Transverse colon (tissue), 4 donors: ENCODE results near the gene TUB. TPM values are rescaled to one million over a fixed set of nuclear protein-coding genes. Genes with fewer than 3 reads are reported as not detected.

Experiments
- DNase-seq: peaks from one replicate; pipeline ENCODE4 v3.0.0-alpha.2; 2019
- H3K27ac ChIP-seq, 4 donors: fragments of 200-600 bp; sonication (generic); 2 replicates each; pipeline ENCODE4 v1.5.1; 2016 to 2018; ENCODE audit warnings: inconsistent platforms in 4 of 4
- H3K27me3 ChIP-seq: fragments of 200-600 bp; sonication (generic); 2 replicates; pipeline ENCODE4 v1.5.1; 2017; ENCODE audit warnings: inconsistent platforms
- H3K36me3 ChIP-seq, 4 donors: fragments of 200-600 bp; sonication (generic); 2 replicates each; pipeline ENCODE4 v1.5.1; 2017 to 2019; ENCODE audit warnings: inconsistent platforms in 4 of 4
- H3K4me1 ChIP-seq, 4 donors: fragments of 200-600 bp; sonication (generic); 2 replicates each; pipeline ENCODE4 v1.5.1; 2017 to 2020; ENCODE audit warnings: inconsistent platforms in 4 of 4
- H3K4me3 ChIP-seq, 4 donors: fragments of 200-600 bp; sonication (generic); 1 replicate in 1 of 4; 2 replicates in 3 of 4; pipeline versions ENCODE4 v1.5.1 to v1.6.1; 2017 to 2019; ENCODE audit warnings: inconsistent platforms in 4 of 4
- H3K9me3 ChIP-seq, 2 donors: fragments of 200-600 bp; sonication (generic); 2 replicates each; pipeline ENCODE4 v1.5.1; 2017 to 2019; ENCODE audit warnings: inconsistent platforms in 2 of 2
- EP300 ChIP-seq: sonication (generic); formaldehyde crosslinking; IDR thresholded peaks from one replicate; pipeline ENCODE4 v1.6.1; 2017; ENCODE audit warnings: antibody characterized with exemption, low read depth
- POLR2A ChIP-seq: fragments of 450-650 bp; IDR thresholded peaks from one replicate; pipeline ENCODE4 v1.6.1; 2016; ENCODE audit warnings: antibody characterized with exemption, mild to moderate bottlenecking, moderate library complexity
- POLR2AphosphoS5 ChIP-seq, 3 donors: sonication (generic); formaldehyde crosslinking; IDR thresholded peaks; one replicate each; pipeline ENCODE4 v1.6.1; 2016; ENCODE audit warnings: antibody characterized with exemption in 3 of 3
- WGBS, 2 donors: methylation state at CpG; one replicate each; pipeline ENCODE4 v1.1.5; 2018; ENCODE audit warnings: low coverage in 1 of 2; 5-methylcytosine and 5-hydroxymethylcytosine counted together
- in situ Hi-C, 4 donors: fragments of 200-750 bp; cut with MboI; loops; one replicate each; pipeline versions ENCODE4 v1.15.0 to v1.15.1; 2017; ENCODE audit warnings: low sequenced_read_pairs in 3 of 4, low pct_ligation_motif_present in 1 of 4, low pct_unique_long_range_greater_than_20kb in 1 of 4
- intact Hi-C: fragments of 100-400 bp; cut with DNase I; formaldehyde crosslinking; loops from one replicate; pipeline ENCODE4 v1.15.1; 2023; ENCODE audit warnings: low total_unique reads
- total RNA-seq, 4 donors: library from RNA; depleted of rRNA; stranded (reverse); fragments of >200 nt; gene quantifications; one replicate each; pipeline ENCODE4 v1.1.0, GENCODE V29; 2016
- TF ChIP-seq, protein P1 (sequence below), 5 experiments: fragments of 200-600 bp in 3 of 5; fragments of 450-650 bp in 2 of 5; sonication (generic) in 3 of 5; IDR thresholded peaks; 1 replicate in 2 of 5; 2 replicates in 3 of 5; pipeline ENCODE4 v1.5.1; 2016 to 2017; ENCODE audit warnings: antibody characterized with exemption in 5 of 5, inconsistent platforms in 3 of 5, mild to moderate bottlenecking in 2 of 5, moderate library complexity in 1 of 5

The TUB gene
- total RNA-seq, 4 donors from 2014 or later, result 1.00 to 7.1 (median 2.6) TPM

GRCh38 chr11:8096575-8096974, 15.6 kb downstream of the TUB start:
- TF ChIP-seq EP300, result no peak
- in situ Hi-C loops (loop anchor here (10.0 to 25.0 kb wide), 3 partner anchors 62 to 209 kb away; no protein-coding TSS in a partner anchor), intact Hi-C loops (loop anchor here (5.0 kb wide), 2 partner anchors 64 to 94 kb away; no protein-coding TSS in a partner anchor)
- DNase-seq, result no peak
- Histone ChIP-seq H3K36me3 (no peaks in the 10 kb centered on the region), H3K9me3 (no peaks in the 10 kb centered on the region), H3K27me3 (no peaks in the 10 kb centered on the region), H3K4me3 (no peak overlapping the region), H3K4me1 (peaks cover 0 to 10% (median 5%) of the 10 kb centered on the region in 4 donors), H3K27ac (no peak overlapping the region)
- 73% methylated on average over 6 of the region's 6 CpGs; no CpG with 5 or more reads in 1 of the 2 donors for WGBS, 2 donors

DNA sequence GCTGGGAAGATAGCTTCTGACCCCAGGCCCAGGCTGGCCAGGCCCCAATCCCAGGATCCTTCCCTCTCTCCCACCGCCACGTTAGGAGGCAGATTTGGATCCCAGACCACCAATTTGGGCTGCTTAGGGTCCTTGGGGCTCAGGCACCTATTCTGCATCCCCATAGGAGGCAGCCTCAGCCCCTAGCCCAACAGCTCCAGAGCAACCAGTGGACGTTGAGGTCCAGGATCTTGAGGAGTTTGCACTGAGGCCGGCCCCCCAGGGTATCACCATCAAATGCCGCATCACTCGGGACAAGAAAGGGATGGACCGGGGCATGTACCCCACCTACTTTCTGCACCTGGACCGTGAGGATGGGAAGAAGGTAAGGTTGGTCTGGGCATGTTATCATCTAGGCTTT, 16.1 kb downstream of the TUB start:
- H3K9me3 ChIP-seq, result no peaks in the 10 kb centered on the region
- 87% methylated on average over 8 of the region's 8 CpGs; no CpG with 5 or more reads in 1 of the 2 donors for WGBS, 2 donors
- no peak overlapping the region for H3K4me3 ChIP-seq
- DNase-seq, result no peak
- TF ChIP-seq POLR2A, result no peak
- no peak for TF ChIP-seq EP300
- TF ChIP-seq, protein P1, sequence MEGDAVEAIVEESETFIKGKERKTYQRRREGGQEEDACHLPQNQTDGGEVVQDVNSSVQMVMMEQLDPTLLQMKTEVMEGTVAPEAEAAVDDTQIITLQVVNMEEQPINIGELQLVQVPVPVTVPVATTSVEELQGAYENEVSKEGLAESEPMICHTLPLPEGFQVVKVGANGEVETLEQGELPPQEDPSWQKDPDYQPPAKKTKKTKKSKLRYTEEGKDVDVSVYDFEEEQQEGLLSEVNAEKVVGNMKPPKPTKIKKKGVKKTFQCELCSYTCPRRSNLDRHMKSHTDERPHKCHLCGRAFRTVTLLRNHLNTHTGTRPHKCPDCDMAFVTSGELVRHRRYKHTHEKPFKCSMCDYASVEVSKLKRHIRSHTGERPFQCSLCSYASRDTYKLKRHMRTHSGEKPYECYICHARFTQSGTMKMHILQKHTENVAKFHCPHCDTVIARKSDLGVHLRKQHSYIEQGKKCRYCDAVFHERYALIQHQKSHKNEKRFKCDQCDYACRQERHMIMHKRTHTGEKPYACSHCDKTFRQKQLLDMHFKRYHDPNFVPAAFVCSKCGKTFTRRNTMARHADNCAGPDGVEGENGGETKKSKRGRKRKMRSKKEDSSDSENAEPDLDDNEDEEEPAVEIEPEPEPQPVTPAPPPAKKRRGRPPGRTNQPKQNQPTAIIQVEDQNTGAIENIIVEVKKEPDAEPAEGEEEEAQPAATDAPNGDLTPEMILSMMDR (IDR thresholded peaks at IDR 0.05), result no peak
- no peak for TF ChIP-seq POLR2AphosphoS5 (IDR thresholded peaks at IDR 0.05)
- no peaks in the 10 kb centered on the region for H3K27me3 ChIP-seq
- H3K4me1 ChIP-seq, result peaks cover 0 to 10% (median 5%) of the 10 kb centered on the region in 4 donors
- in situ Hi-C loops (loop anchor here (10.0 to 25.0 kb wide), 3 partner anchors 62 to 210 kb away; no protein-coding TSS in a partner anchor), intact Hi-C loops (loop anchor here (5.0 kb wide), 2 partner anchors 65 to 95 kb away; no protein-coding TSS in a partner anchor)
- H3K27ac ChIP-seq, result no peak overlapping the region
- H3K36me3 ChIP-seq, result no peaks in the 10 kb centered on the region

GRCh38 chr11:8097468-8097867, 16.5 kb downstream of the TUB start:
- DNase-seq, result no peak
- no peaks in the 10 kb centered on the region for H3K36me3 ChIP-seq
- intact Hi-C loops, result loop anchor here (5.0 kb wide), 2 partner anchors 65 to 95 kb away; no protein-coding TSS in a partner anchor
- no peak overlapping the region for H3K27ac ChIP-seq
- peaks cover 0 to 10% (median 3%) of the 10 kb centered on the region in 4 donors for H3K4me1 ChIP-seq
- H3K4me3 ChIP-seq, result no peak overlapping the region
- H3K9me3 ChIP-seq, result no peaks in the 10 kb centered on the region
- 91 to 100% methylated on average over 1 to 9 of the region's 9 CpGs for whole genome bisulfite sequencing, 2 donors
- no peaks in the 10 kb centered on the region for H3K27me3 ChIP-seq
- in situ Hi-C loops, result loop anchor here (10.0 to 25.0 kb wide), 3 partner anchors 63 to 210 kb away; no protein-coding TSS in a partner anchor
- no peak for TF ChIP-seq POLR2A
- TF ChIP-seq, protein P1 (IDR thresholded peaks at IDR 0.05), result no peak
- no peak for TF ChIP-seq EP300
- no peak for TF ChIP-seq POLR2AphosphoS5 (IDR thresholded peaks at IDR 0.05)

DNA sequence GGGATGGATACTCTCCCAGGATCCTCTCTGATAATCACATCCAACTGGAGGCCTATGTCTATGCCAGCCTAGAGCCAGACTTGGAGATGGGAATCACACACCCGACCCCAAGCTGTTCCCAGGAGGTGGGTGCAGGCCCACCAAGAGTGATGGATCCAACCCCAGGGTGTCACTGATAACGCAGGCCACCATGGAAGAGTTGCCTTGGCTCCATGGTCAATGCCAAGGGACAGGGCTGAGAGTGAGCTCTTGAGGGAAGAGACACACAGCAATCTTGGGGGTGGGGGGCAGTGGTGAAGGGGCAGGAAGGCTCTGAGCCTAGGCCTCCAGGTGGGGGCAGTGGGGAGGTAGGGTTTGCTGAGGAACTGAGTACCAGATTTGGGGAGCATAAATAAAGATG, 16.9 kb downstream of the TUB start:
- Histone ChIP-seq H3K27me3 (no peaks in the 10 kb centered on the region), H3K4me1 (peaks cover 0 to 10% (median 0%) of the 10 kb centered on the region in 4 donors), H3K27ac (no peak overlapping the region), H3K36me3 (no peaks in the 10 kb centered on the region), H3K9me3 (no peaks in the 10 kb centered on the region), H3K4me3 (no peak overlapping the region)
- in situ Hi-C loops (loop anchor here (10.0 to 25.0 kb wide), 3 partner anchors 63 to 211 kb away; no protein-coding TSS in a partner anchor), intact Hi-C loops (loop anchor here (5.0 kb wide), 2 partner anchors 66 to 96 kb away; no protein-coding TSS in a partner anchor)
- DNase-seq, result no peak
- TF ChIP-seq, protein P1 (IDR thresholded peaks at IDR 0.05), result no peak
- TF ChIP-seq POLR2A (no peak), EP300 (no peak), POLR2AphosphoS5 (IDR thresholded peaks at IDR 0.05) (no peak)
- 60 to 75% methylated on average over 1 to 2 of the region's 2 CpGs for WGBS, 2 donors
